ENCODE results near the gene TKTL1.

Gene TKTL1

GRCh38 chrX:154348646-154349358, 53.2 kb downstream of the TKTL1 start:
- DNase-seq: no peak

DNA sequence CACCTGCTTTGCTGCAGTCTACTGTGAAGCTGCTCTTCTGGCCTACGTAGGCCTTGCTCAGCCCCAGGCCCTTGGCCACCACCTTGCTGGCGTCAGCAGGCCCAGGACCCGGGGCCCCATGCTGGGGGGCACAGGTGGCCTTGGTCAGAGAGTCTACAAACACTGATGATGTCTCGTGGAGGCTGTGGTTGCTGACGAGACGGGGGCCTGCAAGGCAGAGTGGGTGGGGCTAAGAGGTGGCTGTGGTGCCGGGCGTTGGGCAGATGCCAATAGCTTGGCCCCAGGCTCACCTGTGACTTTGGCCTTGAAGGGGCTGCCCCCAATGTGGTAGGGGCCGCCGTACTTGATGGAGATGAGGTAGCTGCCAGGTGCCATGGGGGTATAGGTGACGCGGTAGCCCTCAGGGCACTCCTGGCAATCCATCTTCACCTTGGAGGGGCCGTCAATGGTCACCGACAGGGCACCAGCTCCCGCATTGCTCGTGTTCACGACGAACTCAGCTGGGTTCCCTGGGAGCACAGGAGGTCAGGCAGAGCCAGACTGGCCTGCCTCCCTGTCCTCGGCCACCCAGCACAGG, 53.9 kb downstream of the TKTL1 start:
- no peak for DNase-seq

DNA sequence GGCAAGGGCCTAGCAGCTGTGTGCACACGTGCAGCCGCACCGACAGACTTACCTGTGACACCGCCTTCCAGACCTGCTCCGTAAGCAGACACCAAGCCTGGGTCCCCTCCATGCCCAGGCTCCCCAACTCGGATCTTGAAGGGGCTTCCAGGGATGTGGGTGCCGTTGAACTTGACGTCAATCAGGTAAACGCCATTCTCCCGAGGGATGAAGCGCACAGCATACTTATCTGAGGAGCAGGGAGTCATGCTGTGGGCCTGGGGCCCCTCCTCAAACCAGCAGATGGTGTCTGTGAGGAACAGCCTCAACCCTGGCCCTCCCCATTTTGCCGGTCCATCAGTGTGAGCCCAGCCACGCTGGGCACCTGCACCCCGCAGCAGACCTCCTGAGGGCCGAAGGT, 54.4 kb downstream of the TKTL1 start:
- DNase-seq: no peak

DNA sequence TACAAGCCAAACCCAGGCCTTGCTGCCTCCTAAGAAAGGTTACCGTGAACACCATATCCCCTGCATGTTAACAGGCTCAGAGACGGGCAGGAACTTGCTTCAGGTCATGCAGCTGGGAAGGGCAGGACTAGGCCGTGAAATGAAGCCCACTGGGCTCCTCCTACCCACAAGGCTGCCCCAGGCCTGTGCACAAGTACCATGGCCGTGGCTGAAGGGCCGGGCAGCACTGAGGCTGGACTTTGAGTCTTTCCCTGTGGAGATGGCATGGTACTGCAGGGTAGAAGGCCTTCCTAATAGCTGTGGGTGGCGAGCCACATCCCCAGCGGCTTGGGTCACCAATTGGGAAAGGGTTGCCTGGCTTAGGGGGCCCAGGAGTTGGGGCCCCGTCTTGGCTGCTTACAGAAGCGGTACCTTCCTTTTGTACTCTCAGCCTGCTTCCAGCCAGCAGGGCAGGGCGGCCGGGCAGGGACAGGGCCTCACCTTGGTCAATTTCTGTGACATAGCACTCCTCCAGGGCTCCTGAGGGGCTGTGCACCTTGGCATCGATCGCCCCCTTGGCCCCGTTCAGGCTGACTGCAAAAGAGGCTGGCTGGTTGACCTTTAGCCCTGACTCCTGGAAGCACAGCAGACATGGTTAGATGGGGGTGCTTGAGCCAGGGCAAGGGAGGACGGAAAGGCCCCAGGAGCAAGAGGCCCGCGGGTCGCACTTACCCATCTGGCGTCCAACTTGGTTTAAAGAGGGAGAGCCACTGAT, 55.0 kb downstream of the TKTL1 start:
- no peak for DNase-seq

DNA sequence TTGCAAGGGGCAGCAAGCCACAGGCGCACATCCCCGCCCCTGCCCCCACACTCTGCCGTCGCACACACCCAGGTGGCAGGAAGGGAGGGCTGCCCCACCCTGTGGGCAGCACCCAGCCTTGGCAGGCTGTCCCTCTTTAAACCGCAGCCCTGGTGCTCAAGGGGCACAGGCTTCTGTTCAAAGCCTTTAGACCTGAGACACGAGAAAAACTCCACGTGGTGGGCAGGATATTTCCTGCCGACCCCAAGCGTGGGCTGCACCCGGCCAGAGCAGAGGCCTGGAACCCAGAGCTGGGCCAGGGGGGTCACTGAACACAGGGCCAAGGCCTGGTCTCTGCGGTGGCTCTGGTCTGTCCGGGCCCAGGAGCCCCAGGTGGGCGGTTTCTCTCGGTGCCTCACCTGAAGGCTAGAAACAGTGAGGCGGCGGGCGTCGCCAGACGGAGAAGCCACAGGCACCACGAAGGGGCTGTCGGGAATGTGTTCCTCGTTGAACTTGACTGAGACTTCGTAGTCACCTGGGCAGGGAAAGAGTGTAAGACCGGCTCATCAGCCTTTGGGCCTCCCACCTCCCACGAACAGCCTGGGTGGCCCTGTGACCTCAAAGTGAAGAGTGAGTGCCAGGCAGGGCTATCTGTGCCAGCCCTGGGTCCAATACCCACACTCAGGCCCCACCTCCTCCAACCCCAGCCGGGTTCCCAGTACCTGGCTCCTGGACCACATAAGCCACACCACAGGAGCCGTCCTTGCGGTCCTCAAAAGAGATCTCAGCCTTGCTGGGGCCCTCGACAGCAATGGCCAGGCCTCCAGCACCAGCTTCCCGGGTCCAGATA, 55.8 kb downstream of the TKTL1 start:
- DNase-seq: no peak

DNA sequence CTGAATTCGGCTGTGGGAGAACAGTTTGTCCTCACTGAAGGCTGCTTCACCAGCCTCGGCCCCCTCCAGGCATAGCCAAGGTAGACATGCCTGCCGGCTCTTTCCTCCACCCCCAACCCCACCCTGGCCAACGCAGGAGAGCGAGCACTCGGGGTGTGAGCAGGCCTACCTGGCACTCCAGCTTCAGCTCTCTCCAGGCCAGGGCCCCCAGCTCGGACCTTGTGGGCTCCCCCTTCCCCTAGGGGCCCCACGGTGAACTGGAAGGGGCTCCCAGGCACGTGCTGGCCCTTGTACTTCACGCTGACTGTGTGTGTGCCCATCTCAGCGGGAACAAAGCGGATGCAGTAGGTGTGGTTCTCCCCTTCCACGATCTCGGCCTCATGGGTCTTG, 56.4 kb downstream of the TKTL1 start:
- DNase-seq: no peak

GRCh38 chrX:154352466-154352865, 56.9 kb downstream of the TKTL1 start:
- DNase-seq: no peak

GRCh38 chrX:154353172-154353843, 57.7 kb downstream of the TKTL1 start:
- no peak for DNase-seq

- no peak for DNase-seq
Measured at GRCh38 chrX:154354013-154354412, 58.4 kb downstream of the TKTL1 start.

- DNase-seq: no peak
Measured at GRCh38 chrX:154354516-154354915, 58.9 kb downstream of the TKTL1 start.

- DNase-seq: no peak
Measured at GRCh38 chrX:154355094-154355775, 59.6 kb downstream of the TKTL1 start.

GRCh38 chrX:154355776-154356140, 60.2 kb downstream of the TKTL1 start:
- no peak for DNase-seq

DNA sequence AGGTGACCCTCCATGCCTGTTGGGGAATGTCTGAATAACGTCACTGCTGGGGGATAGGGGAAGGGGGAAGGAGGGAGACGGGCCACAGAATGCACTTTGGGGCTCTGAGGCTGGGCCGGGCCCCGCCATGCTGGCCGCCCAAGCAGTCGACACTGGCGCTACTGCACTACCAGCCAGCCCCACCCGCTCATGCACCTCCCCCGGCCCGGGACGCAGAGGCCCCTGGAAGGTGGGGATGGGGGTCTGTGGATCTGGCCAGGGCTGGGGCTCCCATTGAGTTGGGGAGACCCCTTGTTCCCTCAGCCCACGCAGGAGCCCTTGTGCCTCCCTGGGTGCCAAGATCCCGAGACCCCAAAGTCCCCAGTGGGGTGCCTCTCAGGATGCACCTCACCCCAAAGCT, 61.0 kb downstream of the TKTL1 start:
- DNase-seq: no peak

DNA sequence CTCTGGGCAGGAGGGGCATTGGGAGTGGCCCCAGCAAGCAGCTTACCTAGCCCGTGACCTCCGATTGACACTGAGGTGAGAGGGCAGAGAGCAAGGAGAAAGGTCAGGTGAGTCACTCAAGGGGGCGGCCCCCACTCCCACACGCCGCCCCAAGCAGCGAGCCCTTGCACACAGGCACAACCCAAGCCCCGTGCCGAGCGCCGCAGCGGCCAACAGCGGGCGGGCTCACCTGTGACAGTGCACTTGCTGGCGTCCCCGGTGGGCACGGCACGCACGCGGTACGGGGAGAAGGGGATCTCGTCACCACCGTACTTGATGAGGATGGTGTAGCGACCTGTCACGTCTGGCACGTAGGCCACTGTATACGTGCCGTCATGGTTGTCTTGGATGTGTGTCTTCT, 61.6 kb downstream of the TKTL1 start:
- DNase-seq: no peak

DNA sequence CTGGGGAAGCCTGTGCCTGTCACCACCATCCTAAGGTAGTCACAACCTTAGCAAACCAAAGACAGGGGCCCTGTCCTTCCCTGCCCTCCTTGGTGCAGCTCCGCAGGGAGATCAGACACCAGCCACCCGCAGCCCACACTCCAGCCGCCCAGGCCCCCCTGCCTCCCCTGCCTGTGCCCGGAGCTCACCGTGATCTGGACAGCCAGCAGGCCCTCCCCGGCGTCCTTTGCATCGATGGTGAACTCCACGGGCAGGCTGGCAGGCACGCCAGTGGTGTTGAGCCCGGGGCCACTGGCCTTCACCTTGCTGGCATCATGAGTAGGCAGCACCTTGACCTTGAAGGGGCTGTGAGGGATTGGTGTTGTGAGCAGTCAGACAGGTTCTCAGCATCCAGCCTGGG, 62.4 kb downstream of the TKTL1 start:
- no peak for DNase-seq

GRCh38 chrX:154358829-154359228, 63.2 kb downstream of the TKTL1 start:
- DNase-seq: no peak

GRCh38 chrX:154359362-154360154, 64.0 kb downstream of the TKTL1 start:
- DNase-seq: no peak

- no peak for DNase-seq
Measured at GRCh38 chrX:154360155-154360713, 64.6 kb downstream of the TKTL1 start.

GRCh38 chrX:154362085-154362742, 66.6 kb downstream of the TKTL1 start:
- no peak for DNase-seq

GRCh38 chrX:154363706-154364439, 68.3 kb downstream of the TKTL1 start:
- DNase-seq: no peak
